Peyer's patch (tissue), 4 donors: ENCODE measurements around the gene SP6.

Experiments
- CTCF ChIP-seq, 6 experiments: fragments of 450-650 bp in 4 of 6; fragments of 200-600 bp in 2 of 6; sonication (generic) in 1 of 6; IDR thresholded peaks; one replicate each; pipeline ENCODE4 v1.5.1; 2017 to 2019; ENCODE audit warnings: antibody characterized with exemption in 6 of 6, mild to moderate bottlenecking in 3 of 6, moderate library complexity in 1 of 6
- POLR2A ChIP-seq, 2 donors: fragments of 450-650 bp; IDR thresholded peaks; one replicate each; pipeline ENCODE4 v1.5.1; 2017; ENCODE audit warnings: antibody characterized with exemption in 2 of 2, mild to moderate bottlenecking in 2 of 2, moderate library complexity in 2 of 2

- TF ChIP-seq CTCF (IDR thresholded peaks at IDR 0.05) = no peak
- TF ChIP-seq POLR2A (IDR thresholded peaks at IDR 0.05) = no peak
These were observed 27.5 kb upstream of the SP6 start for GRCh38 chr17:47878203-47879027.
